Smooth muscle cell (in vitro differentiated cells): Measurements from ENCODE around the gene SESN1. TPM values are rescaled to one million over a fixed set of nuclear protein-coding genes. Genes with fewer than 3 reads are reported as not detected.

ENCODE experiments used
- DNase-seq: peaks from one replicate; lab custom pipeline; 2025; ENCODE audit not compliant: unreplicated experiment; lab: John Stamatoyannopoulos, UW
- H2AFZ ChIP-seq: fragments of 200-600 bp; sonication (generic); 2 replicates; pipeline ENCODE4 v1.6.0; 2016; ENCODE audit warnings: antibody characterized with exemption, low read depth, mild to moderate bottlenecking
- H3F3A ChIP-seq: fragments of 200-600 bp; sonication (generic); 2 replicates; pipeline ENCODE4 v1.6.0; 2017; ENCODE audit warnings: antibody characterized with exemption, low read depth
- H3K27ac ChIP-seq: fragments of 200-600 bp; sonication (generic); 2 replicates; pipeline ENCODE4 v1.5.1; 2016; ENCODE audit warnings: low read depth, mild to moderate bottlenecking
- H3K27me3 ChIP-seq: fragments of 200-600 bp; sonication (generic); 2 replicates; pipeline ENCODE4 v1.6.1; 2016; ENCODE audit warnings: low read depth, mild to moderate bottlenecking
- H3K36me3 ChIP-seq: fragments of 200-600 bp; sonication (generic); 2 replicates; pipeline ENCODE4 v1.5.1; 2016; ENCODE audit warnings: low read depth
- H3K4me1 ChIP-seq: fragments of 200-600 bp; sonication (generic); 2 replicates; pipeline ENCODE4 v1.5.1; 2016; ENCODE audit warnings: low read depth
- H3K4me2 ChIP-seq: fragments of 200-600 bp; sonication (generic); 2 replicates; pipeline ENCODE4 v1.6.0; 2016; ENCODE audit warnings: mild to moderate bottlenecking
- H3K4me3 ChIP-seq: fragments of 200-600 bp; sonication (generic); 2 replicates; pipeline ENCODE4 v1.5.1; 2016; ENCODE audit warnings: mild to moderate bottlenecking
- H3K79me2 ChIP-seq: fragments of 200-600 bp; sonication (generic); 2 replicates; pipeline ENCODE4 v1.6.0; 2016; ENCODE audit warnings: low read depth, mild to moderate bottlenecking
- H3K9ac ChIP-seq: fragments of 200-600 bp; sonication (generic); 2 replicates; pipeline ENCODE4 v1.6.0; 2016; ENCODE audit warnings: low read depth
- H3K9me3 ChIP-seq: fragments of 200-600 bp; sonication (generic); replicated peaks from 2 replicates; pipeline ENCODE4 v1.5.1; 2016; ENCODE audit warnings: low read depth
- H4K20me1 ChIP-seq: fragments of 200-600 bp; sonication (generic); 2 replicates; pipeline ENCODE4 v1.6.0; 2016; ENCODE audit warnings: low read depth
- CTCF ChIP-seq: fragments of 200-600 bp; sonication (generic); IDR thresholded peaks from 2 replicates; pipeline ENCODE4 v1.5.1; 2017; ENCODE audit warnings: borderline replicate concordance, mild to moderate bottlenecking, antibody characterized with exemption; ENCODE audit not compliant: insufficient read depth, poor library complexity, severe bottlenecking
- WGBS: methylation state at CpG from one replicate; pipeline ENCODE4 v1.1.7; 2016; ENCODE audit warnings: low lambda C conversion rate; 5-methylcytosine and 5-hydroxymethylcytosine counted together
- polyA plus RNA-seq: library from polyadenylated mRNA; unstranded; fragments of >200 nt; fragmentation: Nextera tagmentation; extraction: Ambion mirVana; gene quantifications from 2 replicates; pipeline ENCODE4 v1.2.1, GENCODE V29; 2016
- total RNA-seq: library from RNA; depleted of rRNA; stranded (reverse); fragments of >200 nt; gene quantifications from 2 replicates; pipeline ENCODE4 v1.2.3, GENCODE V29; 2014

The SESN1 gene
- total and polyA plus RNA-seq, 2 experiments from 2014 or later, result 24.1 to 38.7 TPM

- Histone ChIP-seq H3K4me1 (peaks cover 29% of the 10 kb centered on the region), H4K20me1 (peaks cover 57% of the 10 kb centered on the region), H3K27ac (peak overlapping the region; percentile 92), H3K79me2 (peaks cover 63% of the 10 kb centered on the region), H3K9ac (peak overlapping the region; percentile 84), H3K4me2 (peak overlapping the region; percentile 96), H3K27me3 (no peaks in the 10 kb centered on the region), H2AFZ (no peak overlapping the region), H3F3A (no peaks in the 10 kb centered on the region), H3K9me3 (no peaks in the 10 kb centered on the region), H3K4me3 (peak overlapping the region; percentile 81), H3K36me3 (no peaks in the 10 kb centered on the region)
- DNase-seq, result no peak
- WGBS, result 92% methylated on average over 3 of the region's 3 CpGs
- TF ChIP-seq CTCF, result no peak
These were observed 87.1 kb downstream of the SESN1 start for GRCh38 chr6:109007521-109007920.

GRCh38 chr6:109006818-109007217, 87.8 kb downstream of the SESN1 start:
- Histone ChIP-seq H3K4me2 (peak overlapping the region; percentile 96), H3K9ac (no peak overlapping the region), H4K20me1 (peaks cover 64% of the 10 kb centered on the region), H3K27me3 (no peaks in the 10 kb centered on the region), H2AFZ (no peak overlapping the region), H3K36me3 (no peaks in the 10 kb centered on the region), H3K27ac (no peak overlapping the region), H3K4me1 (peaks cover 35% of the 10 kb centered on the region), H3K9me3 (no peaks in the 10 kb centered on the region), H3F3A (no peaks in the 10 kb centered on the region), H3K4me3 (peak overlapping the region; percentile 81), H3K79me2 (peaks cover 63% of the 10 kb centered on the region)
- WGBS, result 93% methylated on average over 1 of the region's 1 CpG
- no peak for DNase-seq
- TF ChIP-seq CTCF, result no peak

GRCh38 chr6:109002882-109003281, 91.8 kb downstream of the SESN1 start:
- Histone ChIP-seq H3K27ac (peak overlapping the region; percentile 42), H4K20me1 (peaks cover 68% of the 10 kb centered on the region), H3F3A (no peaks in the 10 kb centered on the region), H2AFZ (no peak overlapping the region), H3K4me1 (peaks cover 25% of the 10 kb centered on the region), H3K9me3 (no peaks in the 10 kb centered on the region), H3K4me3 (no peak overlapping the region), H3K36me3 (peaks cover 6% of the 10 kb centered on the region), H3K27me3 (no peaks in the 10 kb centered on the region), H3K4me2 (peak overlapping the region; percentile 42), H3K79me2 (peaks cover 53% of the 10 kb centered on the region), H3K9ac (no peak overlapping the region)
- no peak for TF ChIP-seq CTCF
- no peak for DNase-seq

- peak overlapping the region; percentile 15 for H3K4me3 ChIP-seq
- no peaks in the 10 kb centered on the region for H3K9me3 ChIP-seq
- H3K27ac ChIP-seq, result peak overlapping the region; percentile 42
- peaks cover 6% of the 10 kb centered on the region for H3K36me3 ChIP-seq
- H2AFZ ChIP-seq, result no peak overlapping the region
- no peaks in the 10 kb centered on the region for H3K27me3 ChIP-seq
- DNase-seq, result no peak
- 31% methylated on average over 3 of the region's 3 CpGs for WGBS
- peaks cover 60% of the 10 kb centered on the region for H4K20me1 ChIP-seq
- no peak for TF ChIP-seq CTCF
- H3K79me2 ChIP-seq, result peaks cover 46% of the 10 kb centered on the region
- H3K9ac ChIP-seq, result no peak overlapping the region
- H3F3A ChIP-seq, result no peaks in the 10 kb centered on the region
- peak overlapping the region; percentile 42 for H3K4me2 ChIP-seq
- peaks cover 19% of the 10 kb centered on the region for H3K4me1 ChIP-seq
These were observed 92.5 kb downstream of the SESN1 start for GRCh38 chr6:109002051-109002697.
